ENCODE results near the gene UBA1. TPM values are rescaled to one million over a fixed set of nuclear protein-coding genes. Genes with fewer than 3 reads are reported as not detected.
A peak's percentile ranks its signal among the peaks of the same experiment; 100 is the strongest.

UBA1 gene
- total and polyA plus RNA-seq, 2 of the 13 experiments (the other 11 are each of a cell fraction or from before 2014, with no cell fraction given): 93.3 to 129 TPM

DNA sequence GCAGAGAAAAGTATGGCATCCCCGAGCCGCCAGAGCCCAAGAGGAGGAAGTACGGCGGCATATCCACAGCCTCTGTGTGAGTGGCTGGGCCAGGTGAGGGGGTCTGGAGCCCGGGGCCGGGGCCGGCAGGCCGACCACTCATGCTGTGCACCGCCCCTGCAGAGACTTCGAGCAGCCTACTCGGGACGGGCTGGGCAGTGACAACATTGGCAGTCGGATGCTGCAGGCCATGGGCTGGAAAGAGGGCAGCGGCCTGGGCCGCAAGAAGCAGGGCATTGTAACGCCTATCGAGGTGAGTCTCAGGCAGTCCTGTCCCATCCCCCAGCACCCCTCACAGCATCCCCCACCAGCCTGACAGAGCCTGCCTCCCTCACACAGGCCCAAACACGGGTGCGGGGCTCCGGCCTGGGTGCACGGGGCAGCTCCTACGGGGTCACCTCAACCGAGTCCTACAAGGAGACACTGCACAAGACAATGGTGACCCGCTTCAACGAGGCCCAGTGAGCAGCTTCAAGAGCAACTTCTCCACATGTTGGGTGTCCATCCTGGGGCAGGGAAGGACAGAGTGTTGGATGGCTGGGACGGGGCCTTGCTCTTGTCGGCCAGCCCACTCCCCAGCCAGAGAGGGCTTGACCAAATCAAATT is 7.4 kb upstream of the UBA1 start:
- no peak for ATAC-seq
- ChIA-PET POLR2A (no interaction called here), CTCF (ENCODE audit: low intra/inter-chr PET ratio, low total read pairs) (no interaction called here)
- H3K27ac ChIP-seq (ENCODE audit: extremely low read length, insufficient read depth, low read length): no peak overlapping the region
- BruUV-seq (replicated peaks): TSS peak; percentile 58
- no peak overlapping the region for H3K4me2 ChIP-seq (ENCODE audit: low read depth, low read length)
- H3K27me3 ChIP-seq (ENCODE audit: control insufficient read depth in 1 of 2, insufficient read depth in 2 of 2, low read length in 2 of 2): no peaks in the 10 kb centered on the region
- 100% methylated on average over 1 of the region's 27 CpGs for WGBS (ENCODE audit: low lambda C conversion rate)
- H3K4me1 ChIP-seq (ENCODE audit: insufficient read depth, low read length): 0 out of 2 replicates have a peak, but pooled peaks cover 4% of the 10 kb centered on the region
- no peak for TF ChIP-seq ZNF136 (CRISPR knock-in tag; IDR thresholded peaks at IDR 0.05; ENCODE audit: low read depth)
- TF ChIP-seq, protein P1, sequence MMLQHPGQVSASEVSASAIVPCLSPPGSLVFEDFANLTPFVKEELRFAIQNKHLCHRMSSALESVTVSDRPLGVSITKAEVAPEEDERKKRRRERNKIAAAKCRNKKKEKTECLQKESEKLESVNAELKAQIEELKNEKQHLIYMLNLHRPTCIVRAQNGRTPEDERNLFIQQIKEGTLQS (CRISPR knock-in tag; IDR thresholded peaks at IDR 0.05): no peak
- TF ChIP-seq AGO2 (optimal IDR thresholded peaks at IDR 0.05; ENCODE audit: low read depth, low read length): peak; percentile 26
- H3K9ac ChIP-seq (ENCODE audit: insufficient read depth, low read depth, low read length): no peak overlapping the region
- H3K4me3 ChIP-seq (replicated peaks in 1 of 3; ENCODE audit: insufficient read depth in 1 of 3, low read depth in 2 of 3, low read length in 3 of 3): no peak overlapping the region
- no peak for DNase-seq (ENCODE audit: low spot score)
- H3K79me2 ChIP-seq (ENCODE audit: insufficient read depth, low read length): no peaks in the 10 kb centered on the region
- no peaks in the 10 kb centered on the region for H4K20me1 ChIP-seq (ENCODE audit: insufficient read depth, low read length)
- H3K9me3 ChIP-seq (ENCODE audit: low read length): no peaks in the 10 kb centered on the region
- in situ Hi-C loops (cut with HindIII; ENCODE audit: extremely low pct_ligation_motif_present, low pct_unique_long_range_greater_than_20kb) (no loop called here), intact Hi-C loops (cut with micrococcal nuclease; ENCODE audit: unreplicated experiment) (no loop called here)
- H2AFZ ChIP-seq (ENCODE audit: low read length): no peak overlapping the region
- H3K36me3 ChIP-seq (replicated peaks in 1 of 2; ENCODE audit: control insufficient read depth in 1 of 2, insufficient read depth in 2 of 2, low read length in 2 of 2): peaks cover 8 to 14% of the 10 kb centered on the region in 2 experiments; a peak in 2 of 5 replicates
- FAIRE-seq: no peak

DNA sequence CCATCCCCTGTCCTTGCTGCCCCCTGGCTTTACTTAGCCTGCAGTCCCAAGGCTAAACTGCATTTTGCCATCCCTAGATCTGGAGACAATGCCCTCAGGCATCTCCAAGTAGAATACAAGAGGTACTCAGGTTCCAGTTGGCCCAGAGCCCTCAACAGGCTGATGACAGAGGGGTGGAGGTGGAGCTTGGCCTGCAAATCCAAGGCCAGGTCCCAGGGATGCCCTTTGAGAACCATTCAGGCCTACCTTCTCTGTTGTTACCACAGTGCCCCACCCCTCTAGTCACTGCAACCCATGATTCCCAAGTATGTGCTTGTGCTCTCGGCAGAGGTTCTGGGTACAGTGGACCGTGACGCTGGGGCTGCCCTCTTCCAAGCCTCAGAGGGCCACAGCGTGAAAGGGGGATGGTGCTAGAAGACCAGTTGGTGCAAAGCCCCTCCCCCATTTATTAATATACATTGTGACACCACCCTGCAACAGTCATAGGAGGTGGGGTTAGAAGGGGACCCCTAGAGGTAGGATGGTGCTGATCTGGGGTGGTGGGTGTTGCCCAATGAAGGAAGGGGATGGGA is 6.4 kb upstream of the UBA1 start:
- in situ Hi-C loops (cut with HindIII; ENCODE audit: extremely low pct_ligation_motif_present, low pct_unique_long_range_greater_than_20kb): no loop called here
- H3K27me3 ChIP-seq (ENCODE audit: control insufficient read depth in 1 of 2, insufficient read depth in 2 of 2, low read length in 2 of 2): no peaks in the 10 kb centered on the region
- H3K4me3 ChIP-seq (replicated peaks in 1 of 3; ENCODE audit: insufficient read depth in 1 of 3, low read depth in 2 of 3, low read length in 3 of 3): no peak overlapping the region
- no peak for ATAC-seq
- no peaks in the 10 kb centered on the region for H3K9me3 ChIP-seq (ENCODE audit: low read length)
- no peak overlapping the region for H3K9ac ChIP-seq (ENCODE audit: insufficient read depth, low read depth, low read length)
- no peak for DNase-seq (ENCODE audit: low spot score)
- H3K4me2 ChIP-seq (ENCODE audit: low read depth, low read length): no peak overlapping the region
- no TSS peak for BruUV-seq (replicated peaks)
- H2AFZ ChIP-seq (ENCODE audit: low read length): no peak overlapping the region
- intact Hi-C loops (cut with micrococcal nuclease; ENCODE audit: unreplicated experiment): no loop called here
- peaks cover 5 to 8% of the 10 kb centered on the region in 2 experiments; a peak in 2 of 5 replicates for H3K36me3 ChIP-seq (replicated peaks in 1 of 2; ENCODE audit: control insufficient read depth in 1 of 2, insufficient read depth in 2 of 2, low read length in 2 of 2)
- no peak overlapping the region for H3K27ac ChIP-seq (ENCODE audit: extremely low read length, insufficient read depth, low read length)
- no peak for FAIRE-seq
- H4K20me1 ChIP-seq (ENCODE audit: insufficient read depth, low read length): no peaks in the 10 kb centered on the region
- CTCF ChIA-PET (ENCODE audit: low intra/inter-chr PET ratio, low total read pairs): no interaction called here
- TF ChIP-seq PAF1 (CRISPR knock-in tag; IDR thresholded peaks at IDR 0.05): 0 out of 2 replicates have a peak, but pooled peaks have one; percentile 61
- no peak for TF ChIP-seq CREM (IDR thresholded peaks at IDR 0.05)
- TF ChIP-seq CREM (CRISPR knock-in tag; IDR thresholded peaks at IDR 0.05): no peak
- H3K4me1 ChIP-seq (ENCODE audit: insufficient read depth, low read length): 0 out of 2 replicates have a peak, but pooled peaks cover 4% of the 10 kb centered on the region
- no CpG with 5 or more reads among the region's 4 CpGs for WGBS (ENCODE audit: low lambda C conversion rate)
- POLR2A ChIA-PET: no interaction called here
- no peaks in the 10 kb centered on the region for H3K79me2 ChIP-seq (ENCODE audit: insufficient read depth, low read length)
